DND-41 (cell line): ENCODE data around the gene SEL1L.

Experiments
- ATAC-seq: fragments of 200-7000 bp; cut with Tn5 transposase; 3 replicates; pipeline ENCODE4 v1.9.1; 2021; ENCODE audit warnings: low read depth; ENCODE audit not compliant: insufficient read depth
- DNase-seq: peaks from one replicate; pipeline ENCODE4 v3.0.0-alpha.2; 2020
- H2AFZ ChIP-seq: 2 replicates; pipeline ENCODE4 v1.6.0; 2012; ENCODE audit warnings: low read depth, low read length
- H3K27ac ChIP-seq: 2 replicates; pipeline ENCODE4 v1.5.1; 2012; ENCODE audit warnings: low read length, inconsistent platforms
- H3K27me3 ChIP-seq: fragments of 200-600 bp; sonication (generic); 2 replicates; pipeline ENCODE4 v1.6.0; 2012; ENCODE audit warnings: low read length, mild to moderate bottlenecking, inconsistent platforms; ENCODE audit not compliant: insufficient read depth, poor library complexity
- H3K36me3 ChIP-seq: 2 replicates; pipeline ENCODE4 v1.5.1; 2012; ENCODE audit warnings: low read length, inconsistent platforms; ENCODE audit not compliant: insufficient read depth
- H3K4me1 ChIP-seq: 2 replicates; pipeline ENCODE4 v1.5.1; 2012; ENCODE audit warnings: mild to moderate bottlenecking, low read length; ENCODE audit not compliant: insufficient read depth
- H3K4me2 ChIP-seq: 2 replicates; pipeline ENCODE4 v1.6.0; 2012; ENCODE audit warnings: mild to moderate bottlenecking, moderate library complexity, low read length, inconsistent platforms; ENCODE audit not compliant: insufficient read depth
- H3K4me3 ChIP-seq, 2 experiments: fragments of 200-600 bp in 1 of 2; shearing (Covaris generic) in 1 of 2; 2 replicates each; pipeline ENCODE4 v1.5.1; 2012 to 2016; ENCODE audit warnings: inconsistent platforms in 2 of 2, low read length in 2 of 2, mild to moderate bottlenecking in 2 of 2, low read depth in 1 of 2, moderate library complexity in 1 of 2
- H3K79me2 ChIP-seq: 2 replicates; pipeline ENCODE4 v1.6.0; 2012; ENCODE audit warnings: low read length, inconsistent platforms; ENCODE audit not compliant: insufficient read depth
- H3K9ac ChIP-seq: 2 replicates; pipeline ENCODE4 v1.6.0; 2012; ENCODE audit warnings: low read depth, mild to moderate bottlenecking, inconsistent platforms, low read length, moderate library complexity
- H3K9me3 ChIP-seq: 2 replicates; pipeline ENCODE4 v1.5.1; 2012; ENCODE audit warnings: low read length, moderate library complexity, mild to moderate bottlenecking, inconsistent platforms; ENCODE audit not compliant: insufficient read depth, severe bottlenecking
- H4K20me1 ChIP-seq: 2 replicates; pipeline ENCODE4 v1.6.0; 2012; ENCODE audit warnings: low read length; ENCODE audit not compliant: insufficient read depth
- EZH2 ChIP-seq: IDR thresholded peaks from 3 replicates; pipeline ENCODE4 v1.6.1; 2012; ENCODE audit warnings: borderline replicate concordance, low read depth, mild to moderate bottlenecking, moderate library complexity, low read length, inconsistent platforms; ENCODE audit not compliant: severe bottlenecking
- TF ChIP-seq, protein P1 (sequence below): IDR thresholded peaks from 2 replicates; pipeline ENCODE4 v1.5.1; 2012; ENCODE audit warnings: borderline replicate concordance, low read length, moderate library complexity, mild to moderate bottlenecking; ENCODE audit not compliant: poor library complexity, severe bottlenecking; ENCODE audit errors: extremely low read depth

SEL1L gene

DNA sequence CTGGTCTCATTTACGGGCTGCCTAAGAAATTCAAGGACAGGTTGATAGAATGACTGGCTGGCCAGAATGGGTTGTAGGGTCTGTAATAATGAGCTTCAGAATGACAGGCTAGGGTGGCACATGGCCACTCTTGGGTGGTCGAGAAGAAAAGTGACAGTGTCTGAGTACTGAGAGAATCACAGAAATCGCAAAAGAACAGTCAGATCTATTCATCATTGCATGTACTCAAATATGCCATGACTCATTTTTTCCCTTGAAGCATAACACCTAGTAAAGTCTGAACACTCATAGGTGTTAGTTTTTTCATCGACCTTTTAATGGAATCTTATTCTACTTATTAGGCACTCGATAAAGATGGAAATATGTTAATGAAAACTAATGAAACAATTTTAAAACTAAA, 37.8 kb upstream of the SEL1L start:
- no peak overlapping the region for H3K9ac ChIP-seq
- H2AFZ ChIP-seq, result no peak overlapping the region
- no peak overlapping the region for H3K27ac ChIP-seq
- no peaks in the 10 kb centered on the region for H3K9me3 ChIP-seq
- TF ChIP-seq, protein P1, sequence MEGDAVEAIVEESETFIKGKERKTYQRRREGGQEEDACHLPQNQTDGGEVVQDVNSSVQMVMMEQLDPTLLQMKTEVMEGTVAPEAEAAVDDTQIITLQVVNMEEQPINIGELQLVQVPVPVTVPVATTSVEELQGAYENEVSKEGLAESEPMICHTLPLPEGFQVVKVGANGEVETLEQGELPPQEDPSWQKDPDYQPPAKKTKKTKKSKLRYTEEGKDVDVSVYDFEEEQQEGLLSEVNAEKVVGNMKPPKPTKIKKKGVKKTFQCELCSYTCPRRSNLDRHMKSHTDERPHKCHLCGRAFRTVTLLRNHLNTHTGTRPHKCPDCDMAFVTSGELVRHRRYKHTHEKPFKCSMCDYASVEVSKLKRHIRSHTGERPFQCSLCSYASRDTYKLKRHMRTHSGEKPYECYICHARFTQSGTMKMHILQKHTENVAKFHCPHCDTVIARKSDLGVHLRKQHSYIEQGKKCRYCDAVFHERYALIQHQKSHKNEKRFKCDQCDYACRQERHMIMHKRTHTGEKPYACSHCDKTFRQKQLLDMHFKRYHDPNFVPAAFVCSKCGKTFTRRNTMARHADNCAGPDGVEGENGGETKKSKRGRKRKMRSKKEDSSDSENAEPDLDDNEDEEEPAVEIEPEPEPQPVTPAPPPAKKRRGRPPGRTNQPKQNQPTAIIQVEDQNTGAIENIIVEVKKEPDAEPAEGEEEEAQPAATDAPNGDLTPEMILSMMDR, result no peak
- no peak for TF ChIP-seq EZH2
- H3K27me3 ChIP-seq, result peaks cover 10% of the 10 kb centered on the region
- no peaks in the 10 kb centered on the region for H3K4me1 ChIP-seq
- DNase-seq, result no peak
- no peak for ATAC-seq
- no peak overlapping the region for H3K4me3 ChIP-seq
- no peaks in the 10 kb centered on the region for H3K36me3 ChIP-seq
- no peaks in the 10 kb centered on the region for H4K20me1 ChIP-seq
- H3K79me2 ChIP-seq, result no peaks in the 10 kb centered on the region
- no peak overlapping the region for H3K4me2 ChIP-seq

DNA sequence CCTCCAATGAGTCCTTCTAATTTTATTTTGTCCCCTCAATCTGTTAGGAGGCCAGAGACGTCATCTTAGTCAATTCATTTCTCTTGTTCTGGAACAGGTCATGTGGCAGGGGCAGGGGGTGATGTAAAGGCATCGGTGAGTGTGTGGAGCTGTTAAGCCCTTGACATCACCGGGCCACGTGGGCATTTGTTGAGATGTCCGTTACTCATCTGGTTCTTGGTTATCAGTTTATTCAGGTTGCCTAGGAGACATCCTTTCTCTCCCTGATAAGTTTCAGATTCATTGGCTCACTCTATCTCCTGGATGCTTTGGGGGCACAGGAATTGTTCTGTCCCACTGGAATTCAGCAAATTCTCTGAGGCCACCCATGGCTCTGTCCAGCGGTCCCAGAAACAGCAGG, 33.6 kb upstream of the SEL1L start:
- no peak overlapping the region for H3K4me3 ChIP-seq
- H4K20me1 ChIP-seq, result no peaks in the 10 kb centered on the region
- H3K4me2 ChIP-seq, result no peak overlapping the region
- H3K79me2 ChIP-seq, result no peaks in the 10 kb centered on the region
- no peaks in the 10 kb centered on the region for H3K36me3 ChIP-seq
- no peaks in the 10 kb centered on the region for H3K9me3 ChIP-seq
- no peak for DNase-seq
- no peak for ATAC-seq
- no peak overlapping the region for H3K9ac ChIP-seq
- TF ChIP-seq, protein P1, result no peak
- no peak for TF ChIP-seq EZH2
- H3K4me1 ChIP-seq, result no peaks in the 10 kb centered on the region
- peaks cover 10% of the 10 kb centered on the region for H3K27me3 ChIP-seq
- H3K27ac ChIP-seq, result no peak overlapping the region
- no peak overlapping the region for H2AFZ ChIP-seq

DNA sequence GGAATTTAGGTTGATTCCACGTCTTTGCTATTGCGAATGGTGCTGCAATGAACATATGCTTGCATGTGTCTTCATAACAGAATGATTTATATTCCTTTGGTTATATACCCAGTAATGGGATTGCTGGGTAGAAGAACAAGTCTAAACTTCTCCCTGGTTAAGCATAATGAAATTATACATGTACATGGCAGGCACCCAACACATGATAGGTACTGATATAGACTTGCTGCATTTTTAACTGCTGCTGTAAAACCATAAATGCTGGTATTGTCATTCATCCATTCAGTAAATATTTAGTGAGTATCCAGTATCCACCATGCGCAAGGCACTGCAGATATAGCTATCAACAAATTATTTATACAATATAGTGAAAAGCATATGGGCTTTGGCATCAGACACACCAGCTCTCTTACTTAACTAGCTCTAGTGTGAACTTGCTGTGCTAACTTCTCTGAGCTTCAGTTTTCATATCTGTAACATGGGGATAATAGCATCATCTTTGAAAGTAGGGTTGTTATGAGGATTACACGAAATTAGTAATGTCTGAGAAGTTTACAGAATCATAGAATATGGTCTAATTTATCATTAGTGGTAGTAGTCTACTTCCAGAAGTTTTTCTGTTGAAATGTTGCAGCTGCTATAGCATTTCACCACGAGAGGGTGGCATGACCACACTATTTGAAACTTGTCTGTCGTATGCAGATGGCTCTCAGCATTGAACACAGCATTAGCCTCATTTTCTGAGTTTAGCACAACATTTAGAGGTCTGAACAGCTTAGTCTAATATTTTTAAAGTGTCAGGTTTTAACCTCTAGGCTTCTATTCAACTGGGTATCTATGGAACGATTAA, 32.0 kb upstream of the SEL1L start:
- TF ChIP-seq, protein P1, result peak; percentile 64
- TF ChIP-seq EZH2, result no peak
- no peak overlapping the region for H3K4me2 ChIP-seq
- no peak overlapping the region for H2AFZ ChIP-seq
- DNase-seq (peak; percentile 16), ATAC-seq (peak; percentile 54; the same call in 2 of the 3 replicates)
- H3K4me1 ChIP-seq, result no peaks in the 10 kb centered on the region
- peaks cover 8% of the 10 kb centered on the region for H3K27me3 ChIP-seq
- H3K9ac ChIP-seq, result no peak overlapping the region
- H3K9me3 ChIP-seq, result no peaks in the 10 kb centered on the region
- no peaks in the 10 kb centered on the region for H4K20me1 ChIP-seq
- no peak overlapping the region for H3K27ac ChIP-seq
- H3K36me3 ChIP-seq, result no peaks in the 10 kb centered on the region
- H3K79me2 ChIP-seq, result no peaks in the 10 kb centered on the region
- H3K4me3 ChIP-seq, result no peak overlapping the region
